HG02840 (cell line): ENCODE measurements around the gene HIF3A.
"Not testable (repeated sequence)": the region's sequence is repeated elsewhere in the genome, so short reads cannot be mapped to it uniquely, and the experiment has no call there.

Source experiments
- ATAC-seq: cut with Tn5 transposase; IDR thresholded peaks from one replicate; pipeline ENCODE4 v1.9.1; 2021; ENCODE audit warnings: mild to moderate bottlenecking, moderate library complexity, moderate number of reproducible peaks; ENCODE audit not compliant: unreplicated experiment, low FRiP score

HIF3A gene

DNA sequence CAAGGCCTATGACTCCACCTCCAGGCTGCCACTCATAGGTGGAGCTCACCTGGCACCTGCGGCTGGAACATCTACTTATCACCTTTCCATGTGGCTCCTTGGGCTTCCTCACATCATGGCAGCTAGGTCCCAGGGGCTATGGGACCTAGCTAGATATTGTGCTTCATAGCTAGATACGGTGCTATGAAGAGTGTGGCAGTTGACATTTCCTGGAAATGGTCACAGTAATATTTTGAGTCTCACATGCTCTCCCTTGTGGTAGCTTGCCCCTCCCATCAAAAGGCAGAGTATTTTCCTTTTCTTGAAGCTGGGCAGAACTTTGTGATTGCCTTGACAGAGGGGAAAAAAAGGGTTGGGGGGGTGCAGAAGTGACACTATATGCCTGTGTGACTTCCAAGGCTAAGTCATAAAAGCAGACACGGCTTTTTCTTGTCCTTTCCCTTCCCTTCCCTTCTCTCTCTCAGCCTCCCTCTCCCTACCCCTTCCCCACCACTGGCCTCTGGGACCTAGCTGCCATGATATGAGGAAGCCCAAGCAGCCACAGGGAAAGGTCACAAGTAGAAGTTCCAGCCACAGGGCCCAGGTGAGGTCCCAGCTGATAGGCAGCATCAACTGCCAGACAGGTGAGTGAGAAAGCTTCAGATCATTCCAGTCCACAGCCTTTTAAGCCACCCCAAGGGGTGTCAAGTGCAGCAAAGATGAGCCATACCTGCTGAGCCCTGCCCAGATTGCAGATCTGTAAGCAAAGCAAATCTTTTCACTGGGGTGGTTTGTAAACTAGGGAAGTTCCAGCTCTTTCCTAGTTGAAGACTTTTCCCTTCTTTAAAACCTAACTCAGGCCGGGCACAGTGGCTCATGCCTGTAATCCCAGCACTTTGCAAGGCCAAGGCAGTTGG is 6.9 kb upstream of the HIF3A start:
- no peak for ATAC-seq

DNA sequence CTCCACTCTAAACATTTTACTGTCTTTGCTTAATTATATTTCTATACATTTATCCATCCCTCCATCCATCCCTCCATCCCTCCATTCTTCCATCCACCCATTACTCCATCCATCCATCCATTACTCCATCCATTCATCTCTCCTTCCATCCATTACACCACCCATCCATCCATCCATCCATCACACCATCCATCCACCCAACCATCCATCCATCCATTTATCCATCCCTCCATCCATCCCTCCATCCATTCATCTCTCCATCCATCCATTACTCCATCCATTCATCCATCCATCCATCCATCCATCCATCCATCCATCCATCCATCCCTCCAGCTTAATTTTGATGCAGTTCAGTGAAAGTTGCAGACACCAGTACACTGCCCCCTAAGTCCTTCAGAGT is 5.0 kb upstream of the HIF3A start:
- no peak for ATAC-seq

DNA sequence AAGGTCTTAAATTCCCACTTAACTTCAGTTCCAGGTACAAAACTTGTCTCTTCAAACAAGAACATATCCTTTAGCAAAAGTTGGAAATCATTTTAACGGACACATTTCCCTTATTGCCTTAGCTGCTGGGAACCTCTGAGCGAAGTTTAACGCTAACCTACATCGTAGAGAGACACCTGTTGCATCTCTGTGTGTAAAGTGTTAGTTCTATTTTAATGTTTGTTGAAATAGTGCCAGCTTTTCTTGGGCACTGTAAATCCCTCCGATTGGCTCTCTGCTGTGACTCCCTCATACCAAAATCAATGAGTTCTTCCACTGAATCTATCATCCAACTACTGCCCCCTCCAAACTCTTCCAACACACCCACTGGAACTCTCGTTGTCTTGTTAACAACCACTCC is 2.3 kb upstream of the HIF3A start:
- no peak for ATAC-seq

DNA sequence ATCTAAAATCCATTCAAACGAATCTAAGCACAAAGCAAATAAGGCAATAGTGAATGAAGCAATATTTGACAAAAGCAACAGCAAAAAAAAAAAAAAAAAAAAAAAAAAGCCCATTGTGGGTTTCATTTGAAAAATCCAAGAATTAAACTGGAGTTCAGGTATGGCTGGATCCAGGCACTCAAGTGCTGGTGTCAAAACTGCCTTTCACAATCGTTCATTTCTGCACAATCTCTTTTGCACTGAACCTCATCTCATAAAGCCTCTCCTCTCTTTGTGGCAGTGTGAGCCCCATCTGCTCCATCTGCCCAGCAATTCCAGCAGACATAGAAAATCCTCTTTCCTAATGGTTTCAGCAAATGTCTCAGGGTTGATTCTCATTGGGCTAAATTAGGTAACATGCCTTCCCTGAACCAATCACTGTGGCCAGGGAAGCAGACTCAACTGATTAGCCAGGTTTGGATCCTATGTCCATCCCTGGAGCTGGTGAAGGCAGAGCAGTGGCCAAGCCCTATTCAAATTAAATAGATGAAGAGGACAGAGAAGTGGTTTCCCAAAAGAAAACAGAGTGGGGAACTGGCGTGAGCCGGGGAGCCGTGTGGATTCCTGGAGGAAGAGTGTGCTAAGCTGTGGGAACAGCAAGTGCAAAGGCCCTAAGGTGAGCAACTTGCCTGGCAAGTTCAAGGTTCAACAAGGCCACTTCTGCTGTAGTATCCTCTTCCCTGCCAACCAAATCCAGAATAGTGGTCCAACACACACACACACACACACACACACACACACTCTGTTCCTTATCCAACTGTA is 1.2 kb upstream of the HIF3A start:
- no peak for ATAC-seq

DNA sequence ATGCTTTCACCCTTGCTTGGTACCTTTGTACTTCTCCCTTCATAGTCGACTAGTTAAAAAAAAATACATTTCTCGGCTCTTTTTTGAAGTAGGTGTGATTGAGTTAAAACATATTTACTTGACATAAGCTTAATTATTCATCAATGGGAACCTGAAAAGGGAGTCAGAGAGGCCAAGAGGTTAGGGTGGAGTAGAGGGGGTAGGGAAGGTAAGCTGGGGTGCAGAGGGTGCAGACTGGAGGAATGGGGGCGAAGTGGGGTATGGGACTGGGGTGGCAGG is 701 bp upstream of the HIF3A start:
- ATAC-seq = no peak

DNA sequence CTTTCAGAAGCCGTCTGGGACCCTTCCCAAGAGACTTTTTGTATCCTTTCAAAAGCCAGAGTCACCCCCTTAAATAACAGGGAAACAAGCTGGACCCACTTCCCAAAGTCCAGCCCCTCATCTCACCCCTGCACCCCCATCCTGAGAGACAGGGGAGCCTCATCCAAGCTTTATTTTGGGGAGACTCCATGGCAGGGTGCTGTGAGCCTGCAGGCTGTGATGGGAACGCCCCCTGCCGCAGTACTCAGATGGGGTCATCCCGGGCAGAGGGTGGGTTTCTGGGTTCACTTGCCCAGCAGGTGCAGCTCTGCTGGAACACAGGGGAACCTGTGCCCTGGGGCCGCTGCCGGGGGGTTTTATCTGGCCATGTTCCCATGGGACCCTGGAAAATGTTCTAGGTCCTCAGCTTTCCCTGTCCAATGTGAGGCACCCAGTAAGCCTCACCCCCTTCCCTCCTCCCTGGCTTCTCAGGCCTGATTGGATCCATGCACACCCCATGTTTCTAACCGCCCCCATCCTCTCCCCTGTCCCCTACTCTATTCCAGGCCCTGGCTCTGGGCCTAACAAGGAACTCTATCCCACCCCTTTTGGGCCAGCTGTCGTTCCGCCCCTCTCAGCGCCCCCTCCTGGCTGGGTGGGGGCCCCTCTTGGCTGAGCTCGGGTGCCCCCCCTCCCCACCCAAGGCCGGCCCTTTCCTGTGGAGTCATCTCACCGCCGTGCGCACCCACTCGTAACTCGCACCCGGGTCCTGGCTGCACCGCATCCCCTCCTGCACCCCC is 1.0 kb downstream of the HIF3A start:
- ATAC-seq = no peak

DNA sequence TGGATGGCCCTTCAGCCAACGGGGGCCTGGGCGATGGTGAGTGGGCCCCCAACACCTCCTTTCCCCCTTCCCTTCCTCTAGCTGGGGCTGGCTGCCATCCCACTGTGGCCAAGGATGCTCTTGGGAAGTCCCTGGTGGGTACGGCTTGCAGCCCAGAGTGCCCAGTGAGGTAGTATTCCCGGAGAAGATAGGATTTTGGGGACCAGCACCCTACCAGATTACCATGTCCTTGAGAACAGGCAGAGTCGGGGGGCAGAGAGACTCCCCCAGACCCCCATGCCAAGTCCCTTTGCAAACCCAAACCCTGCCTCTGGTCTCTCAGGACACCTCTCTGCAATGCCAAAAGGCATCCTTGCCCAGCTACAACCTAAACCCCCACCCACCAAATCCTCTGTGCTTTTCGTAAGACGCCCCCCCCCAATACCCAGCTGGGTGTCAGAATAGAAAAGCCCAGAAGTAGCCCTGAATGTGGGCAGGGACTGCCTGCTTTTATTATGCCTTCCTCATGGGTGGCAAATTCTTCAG is 1.7 kb downstream of the HIF3A start:
- ATAC-seq = no peak

DNA sequence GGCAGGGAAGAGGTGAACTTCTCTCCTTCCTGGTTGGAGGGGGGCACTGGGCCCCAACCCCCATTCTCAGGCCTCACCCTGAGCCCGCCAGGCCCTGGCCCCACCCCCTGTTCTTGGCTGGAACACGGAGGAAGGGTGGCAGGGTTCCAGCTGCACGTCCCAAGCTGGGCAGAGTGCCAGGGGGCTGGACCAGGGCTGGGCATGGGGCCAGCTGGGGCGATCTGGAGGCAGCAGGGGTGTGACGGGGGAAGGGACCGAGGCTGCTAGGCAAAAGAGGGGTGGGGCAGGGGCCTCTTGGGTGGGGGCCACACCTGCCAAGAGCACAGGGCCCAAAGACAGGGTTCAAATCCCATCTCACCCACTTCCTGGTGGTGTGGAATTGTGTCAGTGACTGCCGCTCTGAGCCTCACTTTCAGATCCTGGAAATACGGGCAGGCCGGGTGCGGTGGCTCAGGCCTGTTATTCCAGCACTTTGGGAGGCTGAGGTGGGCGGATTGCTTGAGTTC is 2.2 kb downstream of the HIF3A start:
- ATAC-seq = no peak

DNA sequence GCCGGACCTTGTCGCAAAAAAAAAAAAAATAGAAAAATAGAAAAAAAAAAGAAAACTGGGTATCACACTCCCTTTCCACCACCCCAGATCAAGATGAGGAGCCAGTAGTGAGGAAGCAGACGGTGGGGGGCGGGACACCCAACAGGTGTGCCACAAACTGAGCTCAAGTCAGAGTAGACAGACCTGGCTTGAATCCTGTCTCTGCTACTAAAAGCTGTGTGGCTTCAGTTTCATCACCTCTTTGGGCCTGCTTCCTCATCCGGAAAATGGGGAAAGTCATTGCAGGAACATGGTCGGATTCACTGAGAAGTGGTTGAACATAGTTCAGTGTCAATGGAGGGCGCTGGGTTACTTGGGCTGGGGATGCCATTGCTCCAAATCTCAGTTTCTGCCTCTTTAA is 2.9 kb downstream of the HIF3A start:
- no peak for ATAC-seq

DNA sequence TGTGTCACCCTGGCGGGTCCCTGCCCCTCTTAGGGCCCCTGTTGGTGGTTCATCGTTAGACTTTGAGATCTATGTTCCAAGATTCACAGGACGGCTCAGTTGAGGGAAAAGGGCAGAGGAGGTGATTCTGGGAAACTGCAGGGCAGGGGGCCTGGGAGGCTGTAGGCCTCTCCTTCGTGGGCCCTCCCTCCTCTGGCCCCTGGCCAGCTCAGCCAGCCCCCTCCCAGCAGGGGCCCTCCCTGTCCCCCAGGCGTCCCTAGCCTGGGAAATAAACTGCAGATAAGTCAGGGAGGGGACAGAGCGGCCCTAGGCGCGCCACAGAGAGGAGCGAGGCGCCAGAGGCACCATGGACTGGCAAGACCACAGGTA is 6.5 kb downstream of the HIF3A start:
- ATAC-seq = no peak

DNA sequence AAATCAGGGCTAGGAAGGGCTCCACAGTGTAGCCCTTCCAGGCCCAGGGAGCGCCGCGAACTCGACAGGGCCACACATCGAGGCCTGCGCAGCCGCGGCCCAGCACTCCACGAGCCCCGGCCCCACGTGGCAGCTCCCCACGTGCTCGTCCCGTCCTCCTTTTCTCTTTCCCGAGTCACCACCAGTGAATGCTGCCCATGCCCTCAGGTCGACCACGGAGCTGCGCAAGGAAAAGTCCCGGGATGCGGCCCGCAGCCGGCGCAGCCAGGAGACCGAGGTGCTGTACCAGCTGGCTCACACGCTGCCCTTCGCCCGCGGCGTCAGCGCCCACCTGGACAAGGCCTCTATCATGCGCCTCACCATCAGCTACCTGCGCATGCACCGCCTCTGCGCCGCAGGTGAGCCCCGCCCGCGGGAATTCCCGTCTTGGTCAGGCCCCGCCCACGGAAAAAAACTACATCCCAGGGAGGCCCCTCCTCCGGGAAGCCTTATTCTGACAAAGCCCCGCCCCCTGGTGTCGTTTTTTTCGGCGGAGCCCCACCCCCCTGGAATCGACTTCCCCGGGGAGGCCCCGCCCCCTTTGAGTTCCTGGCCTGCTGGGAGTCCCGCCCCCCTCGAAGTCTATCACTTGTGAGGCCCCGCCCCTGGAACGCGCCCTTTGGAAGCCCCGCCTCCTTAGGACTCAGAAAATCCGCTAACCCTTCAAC is 7.0 kb downstream of the HIF3A start:
- ATAC-seq = no peak

DNA sequence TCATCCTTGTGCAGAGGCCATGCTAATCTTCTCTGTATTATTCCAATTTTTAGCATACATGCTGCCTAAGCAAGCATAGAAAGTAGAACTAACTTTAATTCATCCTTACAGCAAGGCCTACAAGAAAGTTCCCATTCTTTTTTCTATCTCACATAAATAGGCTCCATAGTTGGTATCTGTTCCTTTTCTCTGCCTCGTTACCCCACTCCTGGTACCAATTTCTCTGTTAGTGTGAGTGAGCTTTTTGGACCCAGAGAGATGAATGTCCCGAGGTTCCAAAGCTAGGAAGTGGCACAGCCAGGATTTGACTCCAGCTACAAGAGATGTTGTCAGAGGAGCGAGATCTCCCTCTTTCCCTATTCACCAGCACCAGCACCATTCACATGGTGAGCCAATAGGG is 9.7 kb downstream of the HIF3A start:
- no peak for ATAC-seq

DNA sequence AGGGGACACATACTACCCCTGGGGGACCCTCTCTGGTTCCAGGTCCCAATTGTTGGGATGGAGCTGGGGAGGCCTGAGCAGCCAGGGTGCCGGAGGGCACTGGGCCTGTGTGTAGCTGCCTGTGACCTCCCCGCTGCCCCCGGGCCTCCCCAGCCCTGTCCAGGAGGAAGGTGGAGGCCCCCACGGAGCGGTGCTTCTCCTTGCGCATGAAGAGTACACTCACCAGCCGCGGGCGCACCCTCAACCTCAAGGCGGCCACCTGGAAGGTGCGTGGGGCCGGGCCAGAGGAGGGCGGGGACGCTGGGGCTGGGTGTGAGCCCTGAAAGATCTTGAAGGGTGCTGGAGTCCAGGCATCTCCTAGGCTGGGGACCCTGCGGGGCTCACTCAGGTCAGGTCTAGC is 11.7 kb downstream of the HIF3A start:
- no peak for ATAC-seq

DNA sequence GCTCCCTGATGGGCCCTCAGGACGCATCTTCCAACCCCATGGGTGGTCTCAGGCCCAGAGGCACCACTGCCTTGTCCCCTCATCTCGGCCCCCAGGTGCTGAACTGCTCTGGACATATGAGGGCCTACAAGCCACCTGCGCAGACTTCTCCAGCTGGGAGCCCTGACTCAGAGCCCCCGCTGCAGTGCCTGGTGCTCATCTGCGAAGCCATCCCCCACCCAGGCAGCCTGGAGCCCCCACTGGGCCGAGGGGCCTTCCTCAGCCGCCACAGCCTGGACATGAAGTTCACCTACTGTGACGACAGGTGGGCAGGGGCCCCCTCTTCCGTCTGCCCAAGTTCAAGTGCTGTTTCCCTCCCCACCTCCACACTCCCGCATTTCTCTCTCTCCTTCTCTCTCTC is 12.2 kb downstream of the HIF3A start:
- no peak for ATAC-seq

DNA sequence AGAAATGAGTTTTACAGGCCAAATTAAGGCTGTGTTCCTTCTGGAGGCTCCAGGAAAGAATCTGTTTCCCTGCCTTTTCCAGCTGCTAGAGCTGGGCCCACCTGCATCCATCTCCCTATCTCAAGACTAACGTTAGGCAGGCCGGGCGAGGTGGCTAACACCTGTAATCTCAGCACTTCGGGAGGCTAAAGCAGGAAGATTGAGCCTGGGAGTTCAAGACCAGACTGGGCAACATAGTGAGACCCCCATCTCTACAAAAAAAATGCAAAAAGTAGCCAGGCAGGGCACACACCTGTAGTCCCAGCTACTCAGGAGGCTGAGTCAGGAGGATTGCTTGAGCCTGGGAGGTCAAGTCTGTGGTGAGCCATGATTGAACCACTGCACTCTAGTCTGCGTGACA is 14.6 kb downstream of the HIF3A start:
- ATAC-seq = no peak

DNA sequence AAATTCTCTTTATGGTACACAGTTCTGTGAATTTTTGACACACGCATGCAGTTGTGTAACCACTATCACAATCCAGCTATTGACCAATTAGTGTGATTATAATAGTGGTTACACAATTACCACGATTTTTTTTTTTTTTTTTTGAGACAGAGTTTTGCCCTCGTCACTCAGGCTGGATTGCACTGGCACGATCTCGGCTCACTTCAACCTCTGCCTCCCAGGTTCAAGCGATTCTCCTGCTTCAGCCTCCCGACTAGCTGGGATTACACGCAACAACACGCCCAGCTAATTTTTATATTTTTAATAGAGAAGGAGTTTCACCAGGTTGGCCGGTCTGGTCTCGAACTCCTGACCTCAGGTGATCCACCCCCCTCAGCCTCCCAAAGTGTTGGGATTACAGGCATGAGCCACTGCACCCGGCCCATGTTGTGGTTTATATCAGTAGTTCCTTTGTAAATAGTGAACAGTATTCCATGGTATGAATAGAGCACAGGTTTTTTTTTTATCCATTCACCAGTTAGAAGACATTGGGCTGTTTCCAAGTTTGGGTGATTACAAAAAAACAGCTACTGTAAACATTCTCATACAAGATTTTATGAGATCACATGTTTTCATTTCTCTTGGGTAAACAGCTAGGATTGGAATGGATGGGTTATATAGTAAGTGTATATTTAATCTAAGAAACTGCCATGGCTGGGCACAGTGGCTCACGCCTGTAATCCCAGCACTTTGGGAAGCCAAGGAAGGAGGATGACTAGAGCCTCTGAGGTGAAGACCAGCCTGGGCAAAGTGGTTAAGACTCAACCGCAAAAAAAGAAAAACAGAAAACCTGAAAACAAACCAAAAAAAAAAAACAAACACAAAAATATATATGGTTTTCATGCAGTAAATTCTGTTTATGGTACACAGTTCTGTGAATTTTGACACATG is 17.0 kb downstream of the HIF3A start:
- not testable (repeated sequence) for ATAC-seq

DNA sequence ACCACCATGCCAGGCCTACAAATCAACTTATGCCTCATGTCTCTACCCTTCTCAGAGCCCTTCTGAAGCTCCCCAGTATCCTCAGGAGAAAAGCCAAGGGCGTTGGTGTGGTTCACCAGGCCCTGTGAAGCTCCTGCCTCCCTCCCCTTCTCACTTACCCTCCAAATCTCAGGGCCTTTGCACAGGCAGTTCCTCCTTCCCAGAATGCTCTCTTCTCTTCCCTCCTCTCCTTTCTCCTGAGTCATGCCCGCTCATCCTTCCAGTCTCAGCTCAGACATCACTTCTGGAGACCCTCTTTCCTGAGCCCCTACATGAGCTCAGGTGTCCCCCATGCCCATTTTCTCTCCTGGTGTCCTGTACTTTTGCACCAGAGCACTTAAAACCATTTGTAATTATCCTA is 20.5 kb downstream of the HIF3A start:
- no peak for ATAC-seq

DNA sequence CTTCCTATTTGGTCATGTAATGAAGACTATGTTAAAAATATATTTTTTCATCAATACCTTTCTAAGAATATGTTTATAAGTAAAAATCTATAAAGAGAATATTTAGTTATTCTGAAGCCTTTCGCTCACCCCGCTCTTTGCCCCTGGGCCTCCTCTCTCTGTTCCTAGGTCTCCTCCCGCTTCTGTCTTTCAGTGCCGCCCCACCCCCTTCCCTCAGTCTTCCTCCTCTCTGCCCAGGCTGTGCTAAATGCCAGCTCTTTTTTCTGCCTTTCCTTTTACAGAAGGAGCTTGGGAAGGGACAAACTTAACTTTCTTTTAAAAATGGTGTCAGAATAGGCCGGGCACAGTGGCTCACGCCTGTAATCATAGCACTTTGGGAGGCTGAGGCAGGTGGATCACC is 22.8 kb downstream of the HIF3A start:
- no peak for ATAC-seq

DNA sequence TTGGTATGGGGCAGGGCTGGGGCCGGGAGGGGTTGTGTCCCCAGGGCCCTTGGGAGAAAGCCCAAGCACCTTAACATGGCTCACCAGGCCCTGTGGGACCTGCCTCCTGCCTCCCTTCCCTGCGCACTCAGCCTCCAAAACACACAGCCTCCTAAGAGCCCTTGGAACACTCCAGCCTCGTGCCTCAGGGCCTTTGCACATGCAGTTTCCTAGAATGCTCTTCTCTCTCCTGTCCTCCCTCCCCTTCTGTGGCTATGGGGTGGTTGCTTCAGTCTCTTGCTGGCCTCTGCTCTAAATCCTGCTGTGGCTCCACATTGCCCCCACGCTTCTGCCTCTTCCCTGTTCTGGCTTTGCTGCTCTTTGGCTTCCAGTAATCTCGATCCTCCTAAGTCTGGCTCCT is 23.7 kb downstream of the HIF3A start:
- no peak for ATAC-seq
